Gastrocnemius medialis (tissue), 4 donors: Measurements from ENCODE around the gene KCNAB3. TPM values are rescaled to one million over a fixed set of nuclear protein-coding genes. Genes with fewer than 3 reads are reported as not detected.
A peak's percentile ranks its signal among the peaks of the same experiment; 100 is the strongest.

Experiments used
- ATAC-seq, 2 donors: fragments of 150-250 bp; one replicate each; pipeline ENCODE4 v1.9.1; 2016
- DNase-seq, 2 donors: peaks; one replicate each; pipeline ENCODE4 v3.0.0-alpha.2; 2019
- H3K27ac ChIP-seq, 4 donors: fragments of 200-600 bp; sonication (generic); 1 replicate in 1 of 4; 2 replicates in 3 of 4; pipeline ENCODE4 v1.5.1; 2016 to 2018; ENCODE audit warnings: mild to moderate bottlenecking in 2 of 4, moderate library complexity in 1 of 4
- H3K27me3 ChIP-seq, 3 donors: fragments of 200-600 bp; sonication (generic) in 2 of 3; 1 replicate in 1 of 3; 2 replicates in 2 of 3; pipeline versions ENCODE4 v1.5.1 to v1.6.0; 2016 to 2019; ENCODE audit warnings: mild to moderate bottlenecking in 1 of 3, moderate library complexity in 1 of 3
- H3K36me3 ChIP-seq, 2 donors: fragments of 200-600 bp; sonication (generic) in 1 of 2; one replicate each; pipeline ENCODE4 v1.5.1; 2017 to 2018
- H3K4me1 ChIP-seq, 2 donors: fragments of 200-600 bp; sonication (generic) in 1 of 2; one replicate each; pipeline ENCODE4 v1.5.1; 2016 to 2017; ENCODE audit warnings: mild to moderate bottlenecking in 2 of 2
- H3K4me3 ChIP-seq, 4 donors: fragments of 200-600 bp; sonication (generic) in 3 of 4; 1 replicate in 1 of 4; 2 replicates in 3 of 4; pipeline ENCODE4 v1.5.1; 2016 to 2019; ENCODE audit warnings: mild to moderate bottlenecking in 2 of 4
- H3K9me3 ChIP-seq, 3 donors: fragments of 200-600 bp; sonication (generic) in 2 of 3; 1 replicate in 1 of 3; 2 replicates in 2 of 3; pipeline ENCODE4 v1.5.1; 2016 to 2019
- POLR2A ChIP-seq, 2 donors: fragments of 450-650 bp; IDR thresholded peaks; one replicate each; pipeline ENCODE4 v1.6.1; 2017; ENCODE audit warnings: antibody characterized with exemption in 2 of 2, mild to moderate bottlenecking in 2 of 2, moderate library complexity in 2 of 2
- in situ Hi-C, 4 donors: fragments of 200-750 bp; cut with MboI; loops; one replicate each; pipeline versions ENCODE4 v1.15.0 to v1.8.0; 2017; ENCODE audit warnings: low sequenced_read_pairs in 4 of 4
- intact Hi-C: fragments of 100-400 bp; cut with DNase I; formaldehyde crosslinking; loops from one replicate; pipeline ENCODE4 v1.15.1; 2023; ENCODE audit warnings: low total_unique reads
- total RNA-seq, 4 donors: library from RNA; depleted of rRNA; stranded (reverse); fragments of >200 nt; gene quantifications; one replicate each; pipeline versions ENCODE4 v1.1.0 to v1.2.3, GENCODE V29; 2016
- TF ChIP-seq, protein P1 (sequence below), 5 experiments: fragments of 450-650 bp in 3 of 5; fragments of 200-600 bp in 2 of 5; sonication (generic) in 2 of 5; IDR thresholded peaks in 4 of 5; conservative IDR thresholded peaks in 1 of 5; 1 replicate in 4 of 5; 2 replicates in 1 of 5; pipeline ENCODE4 v1.5.1; 2016 to 2019; ENCODE audit warnings: antibody characterized with exemption in 5 of 5, mild to moderate bottlenecking in 3 of 5, moderate library complexity in 3 of 5

KCNAB3 gene
- total RNA-seq, 4 donors from 2014 or later = 0.42 TPM; not detected in 3

- intact Hi-C loops (loop anchor here (10.0 kb wide), 1 partner anchor 149 kb away; no protein-coding TSS in a partner anchor), in situ Hi-C loops (loop anchor here in 1 of 4 donors (25.0 kb wide), 1 partner anchor 157 kb away; no protein-coding TSS in a partner anchor)
- DNase-seq (no peak), ATAC-seq (no peak)
- Histone ChIP-seq H3K27ac (no peak overlapping the region), H3K4me1 (peaks cover 11 to 16% of the 10 kb centered on the region in 2 donors), H3K9me3 (no peaks in the 10 kb centered on the region), H3K36me3 (peaks cover 0 to 4% of the 10 kb centered on the region in 2 donors), H3K4me3 (no peak overlapping the region), H3K27me3 (no peaks in the 10 kb centered on the region)
- TF ChIP-seq, protein P1, sequence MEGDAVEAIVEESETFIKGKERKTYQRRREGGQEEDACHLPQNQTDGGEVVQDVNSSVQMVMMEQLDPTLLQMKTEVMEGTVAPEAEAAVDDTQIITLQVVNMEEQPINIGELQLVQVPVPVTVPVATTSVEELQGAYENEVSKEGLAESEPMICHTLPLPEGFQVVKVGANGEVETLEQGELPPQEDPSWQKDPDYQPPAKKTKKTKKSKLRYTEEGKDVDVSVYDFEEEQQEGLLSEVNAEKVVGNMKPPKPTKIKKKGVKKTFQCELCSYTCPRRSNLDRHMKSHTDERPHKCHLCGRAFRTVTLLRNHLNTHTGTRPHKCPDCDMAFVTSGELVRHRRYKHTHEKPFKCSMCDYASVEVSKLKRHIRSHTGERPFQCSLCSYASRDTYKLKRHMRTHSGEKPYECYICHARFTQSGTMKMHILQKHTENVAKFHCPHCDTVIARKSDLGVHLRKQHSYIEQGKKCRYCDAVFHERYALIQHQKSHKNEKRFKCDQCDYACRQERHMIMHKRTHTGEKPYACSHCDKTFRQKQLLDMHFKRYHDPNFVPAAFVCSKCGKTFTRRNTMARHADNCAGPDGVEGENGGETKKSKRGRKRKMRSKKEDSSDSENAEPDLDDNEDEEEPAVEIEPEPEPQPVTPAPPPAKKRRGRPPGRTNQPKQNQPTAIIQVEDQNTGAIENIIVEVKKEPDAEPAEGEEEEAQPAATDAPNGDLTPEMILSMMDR (IDR thresholded peaks at IDR 0.05 in 4 of 5, conservative IDR thresholded peaks at IDR 0.05 in 1 of 5) = no peak
- no peak for TF ChIP-seq POLR2A (IDR thresholded peaks at IDR 0.05)
These were observed 35.4 kb downstream of the KCNAB3 start for GRCh38 chr17:7894226-7894625.

DNA sequence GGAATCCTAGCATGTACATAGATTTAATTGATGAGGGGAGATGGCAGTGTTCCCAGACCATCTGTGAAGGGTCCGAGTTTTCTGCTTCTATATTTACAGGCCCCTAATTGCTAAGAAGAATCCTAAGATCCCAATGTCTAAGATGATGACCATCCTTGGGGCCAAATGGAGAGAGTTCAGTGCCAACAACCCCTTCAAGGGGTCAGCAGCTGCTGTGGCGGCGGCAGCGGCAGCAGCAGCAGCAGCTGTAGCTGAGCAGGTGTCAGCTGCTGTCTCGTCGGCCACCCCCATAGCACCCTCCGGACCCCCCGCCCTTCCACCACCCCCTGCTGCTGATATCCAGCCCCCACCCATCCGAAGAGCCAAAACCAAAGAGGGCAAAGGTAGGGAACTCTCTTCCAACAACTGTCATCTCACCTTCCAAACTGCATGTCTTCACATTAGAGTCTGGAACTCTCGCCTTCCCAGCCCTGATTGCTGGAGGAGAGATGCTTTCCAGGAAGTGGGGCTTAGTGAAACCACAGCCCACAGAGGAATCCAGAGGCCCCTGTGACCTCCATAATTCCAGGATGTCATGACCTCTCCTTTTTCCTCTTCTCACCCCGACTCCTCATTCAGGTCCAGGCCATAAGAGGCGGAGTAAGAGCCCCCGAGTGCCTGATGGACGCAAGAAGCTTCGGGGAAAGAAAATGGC is 36.3 kb downstream of the KCNAB3 start:
- in situ Hi-C loops = loop anchor here in 1 of 4 donors (25.0 kb wide), 1 partner anchor 156 kb away; no protein-coding TSS in a partner anchor
- peaks cover 19 to 25% of the 10 kb centered on the region in 2 donors for H3K4me1 ChIP-seq
- no peaks in the 10 kb centered on the region for H3K36me3 ChIP-seq
- no peaks in the 10 kb centered on the region for H3K27me3 ChIP-seq
- no peak for TF ChIP-seq POLR2A (IDR thresholded peaks at IDR 0.05)
- TF ChIP-seq, protein P1 (IDR thresholded peaks at IDR 0.05 in 4 of 5, conservative IDR thresholded peaks at IDR 0.05 in 1 of 5) = no peak
- DNase-seq (no peak), ATAC-seq (no peak)
- intact Hi-C loops = loop anchor here (10.0 kb wide), 1 partner anchor 149 kb away; no protein-coding TSS in a partner anchor
- H3K9me3 ChIP-seq = no peaks in the 10 kb centered on the region
- no peak overlapping the region for H3K4me3 ChIP-seq
- no peak overlapping the region for H3K27ac ChIP-seq

DNA sequence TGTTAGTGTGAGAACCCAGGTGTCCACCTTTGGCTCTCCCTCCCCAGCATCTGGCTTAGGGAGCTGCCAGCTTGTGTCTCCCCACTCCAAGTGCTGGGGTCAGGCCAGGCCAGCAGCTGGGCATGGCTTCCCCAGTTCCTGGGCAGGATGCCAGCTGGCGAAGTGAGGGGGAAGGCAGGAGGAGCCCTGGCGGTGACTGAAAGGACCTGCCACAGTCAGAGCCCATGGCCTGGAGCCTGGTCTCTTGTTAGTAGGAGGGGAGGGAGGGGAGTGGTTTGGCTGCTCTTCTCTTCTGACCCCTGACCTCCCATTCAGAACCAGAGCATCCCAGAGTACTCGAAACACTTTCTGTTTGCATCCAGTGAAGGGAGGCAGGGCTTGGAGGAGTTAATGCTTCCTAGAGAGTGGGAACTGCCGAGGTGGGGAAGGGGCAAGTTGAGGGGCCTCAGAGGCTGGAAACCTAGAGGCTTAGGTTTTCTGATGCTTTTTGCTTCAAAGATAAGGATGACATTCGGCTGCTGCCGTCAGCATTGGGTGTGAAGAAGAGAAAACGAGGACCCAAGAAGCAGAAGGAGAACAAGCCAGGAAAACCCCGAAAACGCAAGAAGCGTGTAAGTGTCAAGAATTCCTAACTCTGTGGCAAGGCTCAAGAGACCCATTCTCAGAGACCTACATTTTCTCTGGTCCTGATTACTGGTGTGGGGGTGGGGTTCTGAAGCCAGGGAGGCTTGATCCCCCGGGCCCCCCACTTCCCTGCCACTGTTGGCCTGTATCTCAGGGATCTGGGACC is 40.3 kb downstream of the KCNAB3 start:
- ATAC-seq = peak; percentile 77 to 83

More for the DNA sequence above, 40.3 kb downstream of the KCNAB3 start:
- Histone ChIP-seq H3K36me3 (no peaks in the 10 kb centered on the region), H3K27ac (peak overlapping the region; percentile 77 to 89 (median 81)), H3K4me1 (peaks cover 41 to 47% of the 10 kb centered on the region in 2 donors), H3K4me3 (peak overlapping the region in 2 of 4 donors; percentile 2 to 14), H3K9me3 (no peaks in the 10 kb centered on the region), H3K27me3 (peaks cover 15 to 17% (median 16%) of the 10 kb centered on the region in 3 donors)
- peak; percentile 91 to 97 for DNase-seq
- TF ChIP-seq POLR2A (IDR thresholded peaks at IDR 0.05) = no peak
- TF ChIP-seq, protein P1 (IDR thresholded peaks at IDR 0.05 in 4 of 5, conservative IDR thresholded peaks at IDR 0.05 in 1 of 5) = peak; percentile 49 to 58 (median 55)
- in situ Hi-C loops = loop anchor here in 1 of 4 donors (25.0 kb wide), 1 partner anchor 152 kb away; no protein-coding TSS in a partner anchor
- intact Hi-C loops = loop anchor here (2.0 to 10.0 kb wide), 2 partner anchors 55 to 165 kb away; partner anchors contain the start of gene KDM6B
